Measurements from ENCODE around the gene ATG14. TPM values are rescaled to one million over a fixed set of nuclear protein-coding genes. Genes with fewer than 3 reads are reported as not detected.
"Not testable (repeated sequence)": the region's sequence is repeated elsewhere in the genome, so short reads cannot be mapped to it uniquely, and the experiment has no call there.

Gene ATG14
- total RNA-seq, 1 donor from 2014 or later = 15.7 TPM

GRCh38 chr14:55386037-55386808 lies 25.4 kb downstream of the ATG14 start:
- no peak for DNase-seq

GRCh38 chr14:55384536-55384935 lies 27.1 kb downstream of the ATG14 start:
- DNase-seq = no peak

- no peak for DNase-seq
These were observed 28.0 kb downstream of the ATG14 start for GRCh38 chr14:55383541-55384140.

- DNase-seq = not testable (repeated sequence)
These were observed 28.6 kb downstream of the ATG14 start for GRCh38 chr14:55383056-55383466.

GRCh38 chr14:55382483-55382882 lies 29.1 kb downstream of the ATG14 start:
- DNase-seq = no peak

- no peak for DNase-seq
These were observed 30.1 kb downstream of the ATG14 start for GRCh38 chr14:55381561-55381960.

GRCh38 chr14:55381040-55381439 lies 30.6 kb downstream of the ATG14 start:
- DNase-seq = no peak

- DNase-seq = no peak
These were observed 34.4 kb downstream of the ATG14 start for GRCh38 chr14:55377236-55377635.

GRCh38 chr14:55374771-55375170 lies 36.9 kb downstream of the ATG14 start:
- DNase-seq = no peak

GRCh38 chr14:55373784-55374705 lies 37.6 kb downstream of the ATG14 start:
- DNase-seq = peak; percentile 83

- no peak for DNase-seq
These were observed 38.8 kb downstream of the ATG14 start for GRCh38 chr14:55372825-55373224.

- DNase-seq = no peak
These were observed 39.2 kb downstream of the ATG14 start for GRCh38 chr14:55372423-55372822.

- no peak for DNase-seq
These were observed 40.7 kb downstream of the ATG14 start for GRCh38 chr14:55370883-55371455.

GRCh38 chr14:55366271-55366670 lies 45.4 kb downstream of the ATG14 start:
- DNase-seq = peak; percentile 12

- no peak for DNase-seq
These were observed 50.4 kb downstream of the ATG14 start for GRCh38 chr14:55361190-55361589.

- no peak for DNase-seq
These were observed 52.3 kb downstream of the ATG14 start for GRCh38 chr14:55359307-55359706.

- DNase-seq = no peak
These were observed 54.7 kb downstream of the ATG14 start for GRCh38 chr14:55356913-55357312.

- no peak for DNase-seq
These were observed 55.7 kb downstream of the ATG14 start for GRCh38 chr14:55355922-55356321.

GRCh38 chr14:55354500-55354899 lies 57.1 kb downstream of the ATG14 start:
- peak; percentile 75 for DNase-seq

- no peak for DNase-seq
These were observed 57.8 kb downstream of the ATG14 start for GRCh38 chr14:55353686-55354467.

- no peak for DNase-seq
These were observed 59.4 kb downstream of the ATG14 start for GRCh38 chr14:55352201-55352600.

GRCh38 chr14:55351111-55351510 lies 60.5 kb downstream of the ATG14 start:
- DNase-seq = no peak

Data from dermis blood vessel endothelial cell (primary cell).